ENCODE measurements around the gene FMN1.

DNA sequence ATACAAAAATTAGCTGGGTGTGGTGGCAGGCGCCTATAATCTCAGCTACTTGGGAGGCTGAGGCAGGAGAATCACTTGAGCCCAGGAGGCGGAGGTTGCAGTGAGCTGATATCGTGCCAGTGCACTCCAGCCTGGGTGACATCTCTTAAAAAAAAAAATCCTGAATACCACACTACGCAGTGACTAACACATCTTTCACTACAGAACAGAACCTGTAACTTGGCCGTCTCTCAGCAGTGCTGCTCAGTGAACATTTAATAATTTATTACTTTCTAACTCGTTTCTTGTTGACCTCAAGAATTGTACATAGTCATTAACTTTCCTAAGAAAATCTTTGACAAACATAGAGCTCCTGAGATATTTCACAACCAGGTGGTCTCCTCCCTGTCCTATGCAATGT lies 472.9 kb downstream of the FMN1 start:
- TF ChIP-seq, protein P1, sequence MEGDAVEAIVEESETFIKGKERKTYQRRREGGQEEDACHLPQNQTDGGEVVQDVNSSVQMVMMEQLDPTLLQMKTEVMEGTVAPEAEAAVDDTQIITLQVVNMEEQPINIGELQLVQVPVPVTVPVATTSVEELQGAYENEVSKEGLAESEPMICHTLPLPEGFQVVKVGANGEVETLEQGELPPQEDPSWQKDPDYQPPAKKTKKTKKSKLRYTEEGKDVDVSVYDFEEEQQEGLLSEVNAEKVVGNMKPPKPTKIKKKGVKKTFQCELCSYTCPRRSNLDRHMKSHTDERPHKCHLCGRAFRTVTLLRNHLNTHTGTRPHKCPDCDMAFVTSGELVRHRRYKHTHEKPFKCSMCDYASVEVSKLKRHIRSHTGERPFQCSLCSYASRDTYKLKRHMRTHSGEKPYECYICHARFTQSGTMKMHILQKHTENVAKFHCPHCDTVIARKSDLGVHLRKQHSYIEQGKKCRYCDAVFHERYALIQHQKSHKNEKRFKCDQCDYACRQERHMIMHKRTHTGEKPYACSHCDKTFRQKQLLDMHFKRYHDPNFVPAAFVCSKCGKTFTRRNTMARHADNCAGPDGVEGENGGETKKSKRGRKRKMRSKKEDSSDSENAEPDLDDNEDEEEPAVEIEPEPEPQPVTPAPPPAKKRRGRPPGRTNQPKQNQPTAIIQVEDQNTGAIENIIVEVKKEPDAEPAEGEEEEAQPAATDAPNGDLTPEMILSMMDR (IDR thresholded peaks at IDR 0.05) = no peak
- no peak for TF ChIP-seq POLR2AphosphoS5 (IDR thresholded peaks at IDR 0.05; ENCODE audit: insufficient read depth in 1 of 2, low read depth in 1 of 2)
- TF ChIP-seq POLR2A (IDR thresholded peaks at IDR 0.05) = no peak

Data from vagina (tissue), 2 donors.